B cell (primary cell): ENCODE measurements around the gene GLG1.
"Not testable (repeated sequence)": the region's sequence is repeated elsewhere in the genome, so short reads cannot be mapped to it uniquely, and the experiment has no call there.

Experiments
- EZH2 ChIP-seq: IDR thresholded peaks from 2 replicates; pipeline ENCODE4 v1.6.1; 2012; ENCODE audit warnings: borderline replicate concordance, low read depth, mild to moderate bottlenecking, moderate library complexity, low read length; ENCODE audit not compliant: insufficient read depth, poor library complexity, severe bottlenecking
- TF ChIP-seq, protein P1 (sequence below): fragments of 200-600 bp; IDR thresholded peaks from one replicate; pipeline ENCODE4 v1.8.0; 2022; ENCODE audit warnings: antibody characterized with exemption, mild to moderate bottlenecking

DNA sequence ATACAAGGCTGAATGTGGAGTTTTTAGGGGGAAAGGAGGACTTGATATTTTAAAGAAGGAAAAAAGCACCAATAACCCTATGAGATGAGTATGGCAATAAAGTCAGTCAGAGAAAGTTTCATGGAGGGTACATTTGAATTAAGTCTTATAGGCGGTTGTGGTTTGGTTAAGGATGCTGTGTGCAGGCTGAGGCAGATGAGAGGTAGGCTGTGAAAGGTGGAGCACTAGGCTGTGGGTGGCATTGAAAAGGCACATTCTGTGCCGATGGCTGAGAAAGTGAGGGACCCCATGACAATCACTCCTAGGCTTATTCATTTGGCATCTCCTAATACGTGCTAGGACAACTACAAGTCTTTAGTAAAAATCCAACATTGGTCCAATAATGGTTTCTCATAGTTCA is 68.1 kb downstream of the GLG1 start:
- TF ChIP-seq, protein P1, sequence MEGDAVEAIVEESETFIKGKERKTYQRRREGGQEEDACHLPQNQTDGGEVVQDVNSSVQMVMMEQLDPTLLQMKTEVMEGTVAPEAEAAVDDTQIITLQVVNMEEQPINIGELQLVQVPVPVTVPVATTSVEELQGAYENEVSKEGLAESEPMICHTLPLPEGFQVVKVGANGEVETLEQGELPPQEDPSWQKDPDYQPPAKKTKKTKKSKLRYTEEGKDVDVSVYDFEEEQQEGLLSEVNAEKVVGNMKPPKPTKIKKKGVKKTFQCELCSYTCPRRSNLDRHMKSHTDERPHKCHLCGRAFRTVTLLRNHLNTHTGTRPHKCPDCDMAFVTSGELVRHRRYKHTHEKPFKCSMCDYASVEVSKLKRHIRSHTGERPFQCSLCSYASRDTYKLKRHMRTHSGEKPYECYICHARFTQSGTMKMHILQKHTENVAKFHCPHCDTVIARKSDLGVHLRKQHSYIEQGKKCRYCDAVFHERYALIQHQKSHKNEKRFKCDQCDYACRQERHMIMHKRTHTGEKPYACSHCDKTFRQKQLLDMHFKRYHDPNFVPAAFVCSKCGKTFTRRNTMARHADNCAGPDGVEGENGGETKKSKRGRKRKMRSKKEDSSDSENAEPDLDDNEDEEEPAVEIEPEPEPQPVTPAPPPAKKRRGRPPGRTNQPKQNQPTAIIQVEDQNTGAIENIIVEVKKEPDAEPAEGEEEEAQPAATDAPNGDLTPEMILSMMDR = not testable (repeated sequence)
- TF ChIP-seq EZH2 = not testable (repeated sequence)
